Uterus (tissue), 2 donors: Measurements from ENCODE around the gene TGFBR3L.
A peak's percentile ranks its signal among the peaks of the same experiment; 100 is the strongest.

Experiments used
- POLR2A ChIP-seq, 2 donors: fragments of 450-650 bp; IDR thresholded peaks; one replicate each; pipeline ENCODE4 v1.6.1; 2016; ENCODE audit warnings: antibody characterized with exemption in 2 of 2, mild to moderate bottlenecking in 1 of 2, moderate library complexity in 1 of 2
- TF ChIP-seq, protein P1 (sequence below), 4 experiments: fragments of 200-600 bp in 2 of 4; fragments of 450-650 bp in 2 of 4; sonication (generic) in 2 of 4; IDR thresholded peaks; one replicate each; pipeline ENCODE4 v1.5.1; 2016 to 2019; ENCODE audit warnings: antibody characterized with exemption in 4 of 4, mild to moderate bottlenecking in 2 of 4, moderate library complexity in 1 of 4

DNA sequence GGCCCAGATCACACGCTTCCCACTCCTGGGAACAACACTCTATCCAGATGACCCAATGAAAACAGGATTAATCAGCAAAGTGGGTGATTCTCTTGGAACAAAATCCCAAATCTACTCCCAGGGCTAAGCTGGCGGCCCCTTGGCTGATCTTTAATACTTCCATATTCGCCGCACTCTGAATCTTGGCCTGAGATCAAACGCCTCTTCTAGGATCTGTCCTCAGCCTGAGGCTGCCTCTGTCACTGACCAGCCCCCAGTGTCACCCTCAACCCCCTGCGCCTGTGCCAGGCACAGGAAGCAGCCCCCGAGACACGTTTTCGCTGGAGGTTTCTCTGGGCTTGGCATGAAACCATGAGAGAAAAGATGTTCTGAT lies 13.7 kb downstream of the TGFBR3L start:
- TF ChIP-seq, protein P1, sequence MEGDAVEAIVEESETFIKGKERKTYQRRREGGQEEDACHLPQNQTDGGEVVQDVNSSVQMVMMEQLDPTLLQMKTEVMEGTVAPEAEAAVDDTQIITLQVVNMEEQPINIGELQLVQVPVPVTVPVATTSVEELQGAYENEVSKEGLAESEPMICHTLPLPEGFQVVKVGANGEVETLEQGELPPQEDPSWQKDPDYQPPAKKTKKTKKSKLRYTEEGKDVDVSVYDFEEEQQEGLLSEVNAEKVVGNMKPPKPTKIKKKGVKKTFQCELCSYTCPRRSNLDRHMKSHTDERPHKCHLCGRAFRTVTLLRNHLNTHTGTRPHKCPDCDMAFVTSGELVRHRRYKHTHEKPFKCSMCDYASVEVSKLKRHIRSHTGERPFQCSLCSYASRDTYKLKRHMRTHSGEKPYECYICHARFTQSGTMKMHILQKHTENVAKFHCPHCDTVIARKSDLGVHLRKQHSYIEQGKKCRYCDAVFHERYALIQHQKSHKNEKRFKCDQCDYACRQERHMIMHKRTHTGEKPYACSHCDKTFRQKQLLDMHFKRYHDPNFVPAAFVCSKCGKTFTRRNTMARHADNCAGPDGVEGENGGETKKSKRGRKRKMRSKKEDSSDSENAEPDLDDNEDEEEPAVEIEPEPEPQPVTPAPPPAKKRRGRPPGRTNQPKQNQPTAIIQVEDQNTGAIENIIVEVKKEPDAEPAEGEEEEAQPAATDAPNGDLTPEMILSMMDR (IDR thresholded peaks at IDR 0.05), result peak in 1 of 4 experiments; percentile 27
- TF ChIP-seq POLR2A (IDR thresholded peaks at IDR 0.05), result no peak
